Osteoblast (primary cell): ENCODE measurements around the gene THYN1. TPM values are rescaled to one million over a fixed set of nuclear protein-coding genes. Genes with fewer than 3 reads are reported as not detected.

Experiments
- DNase-seq: peaks from one replicate; pipeline ENCODE4 v3.0.0; 2011; ENCODE audit warnings: low spot score, mixed read lengths; ENCODE audit not compliant: insufficient read length; ENCODE audit errors: missing footprints
- H2AFZ ChIP-seq: 2 replicates; pipeline ENCODE4 v1.6.0; 2011; ENCODE audit warnings: mild to moderate bottlenecking, low read length
- H3K27ac ChIP-seq: 2 replicates; pipeline ENCODE4 v1.5.1; 2011; ENCODE audit warnings: mild to moderate bottlenecking, low read depth, low read length, moderate library complexity
- H3K27me3 ChIP-seq: 2 replicates; pipeline ENCODE4 v1.6.0; 2012; ENCODE audit warnings: mild to moderate bottlenecking, control low read depth, inconsistent platforms, low read length, moderate library complexity; ENCODE audit not compliant: insufficient read depth
- H3K36me3 ChIP-seq: 2 replicates; pipeline ENCODE4 v1.5.1; 2011; ENCODE audit warnings: mild to moderate bottlenecking, low read length, control low read depth, moderate library complexity; ENCODE audit not compliant: insufficient read depth
- H3K4me1 ChIP-seq: 2 replicates; pipeline ENCODE4 v1.5.1; 2011; ENCODE audit warnings: mild to moderate bottlenecking, low read length, control low read depth, moderate library complexity; ENCODE audit not compliant: insufficient read depth
- H3K4me2 ChIP-seq: 2 replicates; pipeline ENCODE4 v1.6.0; 2011; ENCODE audit warnings: mild to moderate bottlenecking, low read length; ENCODE audit not compliant: insufficient read depth
- H3K4me3 ChIP-seq: fragments of 200-600 bp; sonication (generic); 3 replicates; pipeline ENCODE4 v1.5.1; 2012; ENCODE audit warnings: mild to moderate bottlenecking, low read length, inconsistent platforms; ENCODE audit not compliant: insufficient read depth
- H3K79me2 ChIP-seq: 2 replicates; pipeline ENCODE4 v1.6.0; 2012; ENCODE audit warnings: mild to moderate bottlenecking, low read length, control low read depth, inconsistent platforms; ENCODE audit not compliant: insufficient read depth
- H3K9me3 ChIP-seq: 2 replicates; pipeline ENCODE4 v1.5.1; 2011; ENCODE audit warnings: low read depth, low read length, control low read depth
- H4K20me1 ChIP-seq: 2 replicates; pipeline ENCODE4 v1.6.0; 2012; ENCODE audit warnings: mild to moderate bottlenecking, low read length, control low read depth; ENCODE audit not compliant: insufficient read depth
- CTCF ChIP-seq: IDR thresholded peaks from 2 replicates; pipeline ENCODE4 v1.5.1; 2011; ENCODE audit warnings: mild to moderate bottlenecking, low read depth, low read length, moderate library complexity; ENCODE audit errors: extremely low read depth
- total RNA-seq: library from RNA; depleted of rRNA; stranded (reverse); fragments of >200 nt; gene quantifications from 2 replicates; pipeline ENCODE4 v1.2.3, GENCODE V29; 2012

The THYN1 gene
- total RNA-seq, 1 donor, result 42.0 TPM

DNA sequence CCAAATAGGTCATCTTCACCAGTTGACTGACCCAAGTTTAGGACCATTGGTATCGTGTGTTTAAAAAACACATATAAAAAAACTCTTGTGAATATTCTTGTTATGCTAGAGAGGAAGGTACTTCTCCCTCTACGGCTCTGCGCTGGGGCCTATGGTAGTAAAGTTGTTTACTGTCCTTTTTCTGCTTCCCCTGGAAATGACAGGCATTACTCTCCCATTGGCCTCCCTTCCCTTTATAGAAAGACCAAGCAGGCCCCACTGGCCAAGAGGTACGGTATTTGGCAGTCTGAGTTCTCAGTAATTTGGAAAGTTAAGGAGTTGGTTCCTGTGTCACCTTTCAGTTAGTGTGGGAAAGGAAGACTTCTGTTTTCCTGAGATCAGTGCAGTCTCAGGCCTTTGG, 6.5 kb downstream of the THYN1 start:
- peaks cover 3% of the 10 kb centered on the region for H3K79me2 ChIP-seq

GRCh38 chr11:134246100-134246499, 7.1 kb downstream of the THYN1 start:
- Histone ChIP-seq H3K4me2 (no peak overlapping the region), H3K27ac (no peak overlapping the region), H3K9me3 (no peaks in the 10 kb centered on the region), H3K4me1 (no peaks in the 10 kb centered on the region), H3K4me3 (no peak overlapping the region), H3K79me2 (no peaks in the 10 kb centered on the region), H4K20me1 (peaks cover 3% of the 10 kb centered on the region), H3K36me3 (peaks cover 80% of the 10 kb centered on the region), H2AFZ (no peak overlapping the region), H3K27me3 (no peaks in the 10 kb centered on the region)
- DNase-seq, result no peak
- no peak for TF ChIP-seq CTCF

More for the DNA sequence above, 6.5 kb downstream of the THYN1 start:
- no peak overlapping the region for H3K4me3 ChIP-seq
- no peak for DNase-seq
- peaks cover under 1% of the 10 kb centered on the region for H3K4me1 ChIP-seq
- H3K9me3 ChIP-seq, result no peaks in the 10 kb centered on the region
- no peak overlapping the region for H3K27ac ChIP-seq
- no peaks in the 10 kb centered on the region for H4K20me1 ChIP-seq
- TF ChIP-seq CTCF, result no peak
- no peak overlapping the region for H2AFZ ChIP-seq
- H3K4me2 ChIP-seq, result no peak overlapping the region
- H3K36me3 ChIP-seq, result peaks cover 81% of the 10 kb centered on the region
- no peaks in the 10 kb centered on the region for H3K27me3 ChIP-seq

DNA sequence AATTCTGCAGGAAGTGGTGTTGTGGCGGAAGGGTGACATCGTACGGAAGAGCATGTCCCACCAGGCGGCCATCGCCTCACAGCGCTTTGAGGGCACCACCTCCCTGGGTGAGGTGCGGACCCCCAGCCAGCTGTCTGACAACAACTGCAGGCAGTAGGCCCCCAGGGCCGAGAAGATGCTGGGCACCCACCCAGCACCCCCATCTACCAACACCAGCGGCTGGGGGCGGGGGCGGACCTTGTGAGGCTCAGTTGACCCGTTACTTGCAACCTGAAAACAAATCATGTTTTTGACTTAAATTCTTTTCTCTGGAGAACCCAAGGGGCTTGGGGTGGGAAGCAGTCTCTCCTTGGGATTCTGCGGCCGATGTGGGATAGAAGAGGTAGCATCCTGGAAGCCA, 7.7 kb downstream of the THYN1 start:
- H3K27ac ChIP-seq, result no peak overlapping the region
- peaks cover 75% of the 10 kb centered on the region for H3K36me3 ChIP-seq
- no peak for TF ChIP-seq CTCF
- no peak overlapping the region for H3K4me2 ChIP-seq
- no peak overlapping the region for H2AFZ ChIP-seq
- H3K4me3 ChIP-seq, result no peak overlapping the region
- H3K4me1 ChIP-seq, result no peaks in the 10 kb centered on the region
- peaks cover 3% of the 10 kb centered on the region for H4K20me1 ChIP-seq
- H3K27me3 ChIP-seq, result no peaks in the 10 kb centered on the region
- no peak for DNase-seq
- H3K9me3 ChIP-seq, result no peaks in the 10 kb centered on the region
- no peaks in the 10 kb centered on the region for H3K79me2 ChIP-seq

DNA sequence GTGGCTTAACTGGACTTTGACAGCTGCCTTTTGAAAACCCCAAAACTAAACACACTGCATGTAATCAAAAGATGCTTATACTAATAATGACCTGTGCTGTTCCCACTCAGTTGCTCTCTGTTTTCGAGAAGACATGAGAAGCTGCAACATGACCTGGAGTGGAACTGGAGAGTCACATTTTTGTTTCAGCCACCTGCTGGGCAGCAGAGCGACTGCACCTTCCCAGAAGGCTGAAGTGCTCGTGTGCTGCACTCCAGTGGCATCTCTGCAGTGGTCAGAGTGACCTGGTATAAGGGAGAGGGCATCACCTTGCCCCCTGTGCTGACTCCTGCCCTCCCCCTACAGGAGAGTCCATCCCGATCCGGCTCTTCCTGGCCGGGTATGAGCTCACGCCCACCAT, 8.6 kb downstream of the THYN1 start:
- no peak overlapping the region for H3K4me3 ChIP-seq
- H3K4me1 ChIP-seq, result no peaks in the 10 kb centered on the region
- H3K9me3 ChIP-seq, result no peaks in the 10 kb centered on the region
- H3K4me2 ChIP-seq, result no peak overlapping the region
- H3K27ac ChIP-seq, result no peak overlapping the region
- no peaks in the 10 kb centered on the region for H3K27me3 ChIP-seq
- H4K20me1 ChIP-seq, result peaks cover 3% of the 10 kb centered on the region
- H3K79me2 ChIP-seq, result no peaks in the 10 kb centered on the region
- H2AFZ ChIP-seq, result no peak overlapping the region
- peak; percentile 49 for TF ChIP-seq CTCF
- peak; percentile 82 for DNase-seq
- peaks cover 75% of the 10 kb centered on the region for H3K36me3 ChIP-seq
